AML-193 (cell line): ENCODE results near the gene CLDN6.

ENCODE experiments used
- DNase-seq, 2 experiments: peaks; one replicate each; lab custom pipeline; 2025; lab: John Stamatoyannopoulos, UW

CLDN6 gene

DNA sequence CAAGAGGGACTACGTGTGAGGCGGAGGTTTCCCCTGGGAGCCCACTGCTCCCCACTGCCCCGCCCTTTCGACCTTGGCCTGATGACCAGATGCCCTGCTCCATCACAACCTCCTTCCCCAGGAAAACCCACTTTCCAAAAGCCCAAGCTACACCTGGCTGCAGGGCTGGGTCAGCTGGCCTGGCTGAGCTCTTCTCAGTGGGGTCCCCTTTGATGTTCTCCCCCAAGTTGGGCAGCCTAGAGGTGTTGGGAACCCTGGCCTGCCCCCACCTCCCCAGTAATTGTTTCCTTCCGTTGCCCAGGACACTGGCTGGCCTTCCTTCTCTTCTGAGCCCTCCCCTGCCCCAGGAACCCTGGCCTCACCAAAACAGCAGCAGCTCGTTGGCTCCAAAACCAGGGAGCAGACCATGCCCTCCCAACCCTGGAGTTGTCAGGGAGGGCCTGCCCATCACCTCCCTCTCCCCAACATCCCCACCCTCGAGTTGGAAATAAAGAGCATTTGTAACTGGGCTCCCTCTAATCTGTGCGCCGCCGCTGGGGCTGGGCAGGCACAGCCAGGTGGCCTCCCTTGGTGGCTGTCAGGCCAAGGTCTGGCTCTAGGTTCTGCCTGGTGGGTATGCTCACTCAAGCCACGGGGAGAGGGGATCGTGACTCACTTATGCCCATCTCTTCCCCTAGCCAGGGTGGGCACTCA is 3.8 kb downstream of the CLDN6 start:
- no peak for DNase-seq

DNA sequence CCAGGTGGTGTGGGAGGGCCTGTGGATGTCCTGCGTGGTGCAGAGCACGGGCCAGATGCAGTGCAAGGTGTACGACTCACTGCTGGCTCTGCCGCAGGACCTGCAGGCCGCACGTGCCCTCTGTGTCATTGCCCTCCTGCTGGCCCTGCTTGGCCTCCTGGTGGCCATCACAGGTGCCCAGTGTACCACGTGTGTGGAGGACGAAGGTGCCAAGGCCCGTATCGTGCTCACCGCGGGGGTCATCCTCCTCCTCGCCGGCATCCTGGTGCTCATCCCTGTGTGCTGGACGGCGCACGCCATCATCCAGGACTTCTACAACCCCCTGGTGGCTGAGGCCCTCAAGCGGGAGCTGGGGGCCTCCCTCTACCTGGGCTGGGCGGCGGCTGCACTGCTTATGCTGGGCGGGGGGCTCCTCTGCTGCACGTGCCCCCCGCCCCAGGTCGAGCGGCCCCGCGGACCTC is 4.5 kb downstream of the CLDN6 start:
- no peak for DNase-seq

DNA sequence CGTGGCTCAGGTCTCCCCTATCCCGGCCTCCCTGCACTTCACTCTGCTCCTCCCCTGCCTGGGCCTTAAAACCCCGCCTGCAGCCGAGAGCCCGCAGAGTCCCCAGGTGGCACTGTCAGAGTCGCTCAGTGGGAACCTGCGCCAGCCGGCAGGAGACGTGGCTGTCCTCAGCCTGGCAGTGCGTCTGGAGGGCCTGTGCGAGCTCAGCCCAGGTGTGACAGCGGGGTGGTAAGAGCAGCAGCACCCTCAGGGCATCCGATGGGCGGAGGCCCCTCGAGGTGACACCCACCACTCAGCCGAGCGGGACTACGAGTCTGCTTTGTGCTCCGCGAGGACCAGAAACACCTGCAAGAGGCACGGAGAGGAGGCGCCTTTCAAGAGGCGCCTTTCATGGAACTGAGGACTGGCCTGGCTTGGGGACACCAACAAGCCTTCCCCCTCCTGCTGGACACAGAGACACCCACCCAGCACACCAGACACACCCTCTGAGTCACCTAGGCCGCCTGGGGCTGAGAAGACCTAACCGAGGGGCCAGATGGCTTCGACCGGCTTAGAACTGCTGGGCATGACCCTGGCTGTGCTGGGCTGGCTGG is 5.1 kb downstream of the CLDN6 start, which contains the start of gene CLDN9:
Gene CLDN9, plus strand, starts transcription at position 96 of the 593 bp plus-strand sequence. Its CDS starts 440 bp downstream, at position 536.
- no peak for DNase-seq

DNA sequence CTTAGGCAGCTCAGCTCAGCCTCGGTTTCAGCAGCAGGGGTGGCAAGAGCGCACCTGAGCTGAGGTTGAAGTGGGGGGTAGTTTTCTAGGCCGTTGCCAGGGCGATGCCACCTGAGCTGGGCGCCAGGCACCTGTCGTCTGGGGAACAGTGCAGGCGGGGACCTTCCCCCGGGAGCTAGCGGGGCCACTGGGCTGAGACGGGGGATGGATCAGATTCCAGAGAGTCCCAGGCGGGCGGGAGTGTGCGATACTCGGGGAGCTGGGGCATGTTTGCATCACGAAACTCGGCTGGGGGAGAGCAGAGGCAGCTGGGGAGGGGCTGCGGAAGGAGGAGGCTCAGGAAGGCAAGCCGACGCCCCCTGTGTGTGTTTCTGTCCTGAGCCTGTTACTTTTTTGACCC is 5.7 kb downstream of the CLDN6 start:
- no peak for DNase-seq

DNA sequence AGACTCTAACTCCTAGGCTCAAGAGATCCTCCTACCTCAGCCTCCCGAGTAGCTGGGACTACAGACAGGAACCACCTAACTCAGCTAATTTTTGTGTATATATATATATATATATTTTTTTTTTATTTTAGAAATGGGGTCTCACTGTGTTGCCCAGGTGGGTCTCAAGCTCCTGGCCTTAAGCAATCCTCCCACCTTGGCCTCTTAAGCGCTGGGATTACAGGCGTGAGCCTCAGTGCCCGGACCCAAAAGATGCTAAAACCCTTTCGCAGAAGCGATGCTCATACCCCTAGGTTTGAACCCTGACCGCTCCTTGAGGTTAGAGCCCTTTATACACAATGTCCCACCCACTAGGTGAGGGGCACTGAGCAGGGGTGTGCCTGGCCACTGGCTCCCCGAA is 7.5 kb downstream of the CLDN6 start:
- no peak for DNase-seq

DNA sequence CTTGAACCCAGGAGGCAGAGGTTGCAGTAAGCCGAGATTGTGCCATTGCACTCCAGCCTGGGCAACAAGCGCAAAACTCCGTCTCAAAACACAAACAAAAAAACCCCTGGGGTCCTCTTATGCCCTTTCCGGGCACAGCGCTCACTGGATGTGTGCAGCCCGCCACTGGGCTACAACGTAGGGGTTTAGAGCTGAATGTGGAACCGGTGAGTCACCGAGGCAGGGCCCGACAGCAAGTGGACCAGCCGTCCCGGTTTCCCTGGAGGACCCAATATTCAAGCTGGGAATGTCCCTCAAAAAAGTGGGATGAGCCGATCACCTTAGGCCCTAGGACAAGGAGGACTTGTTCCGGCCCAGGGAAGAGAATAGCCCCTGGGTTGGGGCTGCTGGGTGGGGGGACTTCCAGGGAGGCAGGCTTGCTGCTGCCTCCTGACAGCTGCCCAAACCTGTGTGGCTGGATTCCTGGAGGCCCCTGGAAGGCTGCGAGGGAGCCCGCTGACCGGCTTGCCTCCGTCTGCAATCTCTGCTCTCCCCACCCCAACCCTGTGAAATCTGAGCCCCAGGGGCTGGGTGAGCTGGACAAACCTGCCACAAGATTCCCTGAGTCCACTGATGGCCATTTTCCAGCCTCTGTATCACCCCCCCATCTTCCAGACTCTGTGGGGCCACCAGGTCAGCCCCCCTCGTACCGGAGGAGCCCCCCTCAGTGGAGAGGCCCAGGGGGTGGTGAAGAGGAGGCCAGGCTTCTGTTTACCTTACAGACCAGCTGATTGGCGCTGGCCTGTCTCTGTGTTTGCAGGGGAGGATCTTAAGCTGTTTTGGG is 8.2 kb downstream of the CLDN6 start:
- DNase-seq, result no peak

DNA sequence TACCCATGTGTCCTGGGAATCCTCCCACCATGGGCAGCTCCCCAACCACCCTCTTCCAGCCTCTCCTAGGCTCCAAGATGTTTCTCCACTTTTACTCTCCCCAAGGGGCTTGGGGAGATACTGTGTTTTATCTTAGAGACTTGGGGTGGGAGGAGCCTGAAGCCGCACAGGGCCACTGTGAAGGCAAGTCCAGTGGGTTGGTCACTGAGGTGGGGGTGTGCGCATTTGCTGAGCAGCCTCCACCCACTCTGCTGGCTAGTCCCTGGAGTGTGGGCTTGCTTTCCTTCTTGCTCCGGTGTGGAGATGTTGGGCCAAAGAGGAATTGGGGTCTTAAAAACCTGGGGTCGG is 9.3 kb downstream of the CLDN6 start:
- no peak for DNase-seq

DNA sequence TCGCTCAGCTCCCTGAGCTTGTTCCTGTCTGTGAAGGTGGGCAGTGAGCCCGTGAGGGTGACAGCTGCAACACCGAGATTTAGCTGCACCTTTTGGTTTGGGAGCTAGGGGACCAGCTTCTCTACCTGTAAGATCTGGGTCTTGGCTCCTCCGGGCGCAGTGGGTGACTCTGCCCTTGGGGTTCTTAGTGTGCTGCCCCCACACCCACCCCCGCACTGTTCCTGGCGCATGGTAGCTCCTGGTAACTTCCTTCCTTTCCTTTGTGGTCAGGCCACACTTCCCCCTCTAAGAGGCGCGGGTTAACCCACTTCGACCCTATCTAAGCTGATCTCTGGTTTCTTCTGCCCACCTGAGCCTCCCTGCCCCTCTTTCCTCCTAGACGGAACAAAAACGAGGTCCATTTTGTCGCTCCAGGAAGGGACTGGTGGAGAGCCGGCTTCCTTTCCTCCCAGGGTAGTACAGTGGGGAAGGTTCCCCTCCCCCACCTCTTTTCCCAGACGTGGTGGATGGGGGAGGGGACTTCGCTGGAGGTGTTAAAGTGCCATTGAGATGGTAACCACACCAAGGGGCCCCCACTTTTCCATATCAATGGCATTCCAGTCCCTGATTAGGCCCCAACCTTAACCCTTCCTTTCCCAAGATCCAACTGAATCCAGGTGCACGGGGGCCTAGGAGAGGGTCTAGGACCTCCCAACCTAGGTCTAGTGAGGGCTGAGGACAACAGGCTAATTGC is 9.9 kb downstream of the CLDN6 start:
- DNase-seq, result peak; percentile 58 to 77

DNA sequence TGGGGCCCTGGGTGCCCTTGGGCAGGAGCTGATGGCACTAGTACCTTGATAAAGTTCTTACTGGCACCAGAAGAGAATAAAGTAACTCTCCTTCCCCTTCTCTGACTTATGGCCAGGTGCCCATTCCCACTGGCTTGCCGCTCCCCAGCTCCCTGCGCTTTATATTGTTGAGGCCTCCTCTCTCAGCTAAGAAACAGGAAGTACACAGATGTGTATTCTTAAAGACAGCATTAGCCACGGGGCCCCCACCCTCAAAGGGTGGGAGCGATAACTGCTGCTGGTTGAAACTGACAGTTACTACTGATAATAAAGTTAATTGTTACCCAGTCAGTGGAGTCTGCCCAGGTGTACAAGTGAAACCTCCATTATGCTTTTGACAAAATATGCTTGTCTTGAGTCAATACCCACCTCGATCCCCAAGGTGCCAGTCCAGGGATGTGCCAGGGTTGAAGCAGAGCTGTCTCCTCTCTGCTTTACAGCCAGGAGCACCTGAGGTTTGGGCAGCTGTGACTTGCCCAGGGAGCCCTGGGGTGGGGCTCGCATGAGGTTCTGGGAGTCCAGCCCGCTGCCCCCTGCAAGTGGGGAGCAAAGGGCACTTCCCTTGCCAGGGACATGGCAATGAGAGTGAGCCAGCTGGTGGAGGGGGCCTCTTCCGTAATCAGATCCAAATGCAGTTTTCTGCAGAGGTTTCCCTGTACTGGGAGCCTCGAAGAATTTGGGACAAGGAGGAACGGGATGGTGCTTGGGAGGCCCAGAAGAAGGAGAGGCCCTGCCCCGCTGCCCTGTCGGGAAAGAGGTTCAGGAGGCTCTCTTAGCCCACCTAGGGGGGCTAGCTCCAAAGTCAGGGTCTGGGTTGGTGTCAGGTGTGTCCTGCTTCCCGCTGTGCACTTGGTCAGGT is 10.7 kb downstream of the CLDN6 start:
- peak; percentile 41 to 58 for DNase-seq

DNA sequence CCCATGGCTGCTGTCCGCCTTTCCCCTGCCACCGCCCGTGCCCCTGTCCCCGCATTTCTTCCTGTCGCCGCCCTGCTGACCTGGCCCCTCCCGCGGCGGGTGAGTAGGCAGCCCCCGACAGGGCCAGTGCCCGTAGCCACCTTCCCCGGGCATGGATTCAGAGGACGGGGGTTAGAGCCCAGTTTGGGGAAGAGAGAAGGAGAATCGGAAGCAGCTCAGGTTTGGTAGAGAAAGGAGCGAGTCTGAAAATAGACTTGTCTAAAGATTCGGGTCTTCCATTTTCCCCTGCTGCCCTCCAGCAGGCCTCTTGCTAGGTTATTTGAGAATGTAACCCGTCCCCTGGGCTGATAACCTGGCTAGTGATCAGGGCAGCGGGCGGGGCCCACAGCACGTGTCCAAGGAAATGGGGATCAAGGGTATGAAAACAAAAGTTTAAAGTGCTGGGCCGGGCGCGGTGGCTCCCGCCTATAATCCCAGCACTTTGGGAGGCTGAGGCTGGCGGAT is 13.2 kb downstream of the CLDN6 start:
- DNase-seq, result peak; percentile 25 to 40

DNA sequence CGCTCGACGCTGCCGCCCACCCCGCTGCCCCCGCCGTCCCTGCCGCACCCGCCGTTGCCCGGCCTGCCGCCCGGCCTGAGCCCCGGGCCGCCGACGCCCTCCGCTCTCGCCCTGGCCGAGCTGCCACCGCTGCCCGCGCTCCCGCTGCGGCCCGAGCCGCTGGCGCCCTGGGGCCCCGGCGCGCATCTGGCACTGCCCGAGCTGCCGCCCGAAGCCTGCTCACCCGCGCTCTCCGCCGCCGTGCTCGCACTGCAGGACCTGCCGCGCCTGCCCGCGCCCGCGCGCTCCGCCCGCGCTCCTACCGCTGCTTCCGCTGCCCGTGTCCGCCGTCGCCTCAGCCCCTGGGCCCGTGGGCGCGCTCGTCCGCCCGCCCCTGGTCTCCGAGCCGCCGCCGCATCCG is 13.7 kb downstream of the CLDN6 start:
- no peak for DNase-seq

DNA sequence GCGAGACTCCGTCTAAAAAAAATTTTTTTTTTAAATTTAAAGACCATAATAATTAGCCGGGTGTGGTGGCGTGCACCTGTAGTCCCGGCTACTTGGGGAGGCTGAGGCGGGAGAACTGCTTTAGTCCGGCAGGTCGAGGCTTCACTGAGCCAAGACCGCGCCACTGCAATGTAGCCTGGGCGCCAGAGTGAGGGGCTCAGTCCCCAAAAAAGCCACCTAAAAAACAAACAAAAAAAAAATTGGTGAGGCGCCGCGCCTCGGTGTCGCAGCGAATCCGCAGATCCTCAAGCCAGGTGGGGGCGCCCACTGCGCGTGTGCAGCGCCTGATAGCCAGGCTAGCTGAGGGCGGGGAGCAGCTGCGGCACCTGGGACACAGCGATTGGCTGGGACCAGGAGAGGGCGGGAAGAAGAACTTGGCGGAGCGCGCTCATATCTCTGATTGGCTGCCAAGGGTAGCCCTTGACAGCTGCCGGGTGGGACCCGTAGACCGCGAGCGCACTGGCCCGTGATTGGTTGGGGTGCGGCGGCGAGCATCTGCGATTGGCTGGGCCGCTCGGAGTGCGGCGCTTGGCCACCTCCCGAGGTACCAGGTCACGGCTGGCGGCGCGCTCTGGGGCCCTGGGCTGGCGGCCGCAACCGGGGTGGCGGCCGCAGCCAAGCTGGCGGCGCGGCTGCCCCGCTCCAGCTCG is 14.3 kb downstream of the CLDN6 start:
- DNase-seq, result peak; percentile 96 to 97

DNA sequence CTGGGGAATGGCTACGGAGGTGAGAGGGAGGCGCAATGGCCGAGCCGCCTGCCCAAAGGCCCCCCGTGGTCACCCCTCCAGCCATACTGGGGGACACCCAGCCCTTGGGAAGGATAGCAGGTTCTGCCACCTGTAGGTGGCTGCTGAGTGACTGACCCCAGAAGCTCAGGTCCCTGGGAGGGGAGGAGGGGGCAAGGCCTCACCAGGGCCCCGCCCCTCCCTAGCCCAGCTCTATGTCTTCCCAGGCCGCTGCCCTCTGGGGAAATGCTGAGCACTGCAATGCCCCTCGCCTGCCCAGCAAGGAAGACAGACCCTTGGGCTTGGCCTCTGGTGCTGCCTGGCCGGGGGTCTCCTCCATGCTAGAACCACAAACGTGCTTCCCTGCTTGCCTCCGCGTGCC is 16.7 kb downstream of the CLDN6 start:
- no peak for DNase-seq

DNA sequence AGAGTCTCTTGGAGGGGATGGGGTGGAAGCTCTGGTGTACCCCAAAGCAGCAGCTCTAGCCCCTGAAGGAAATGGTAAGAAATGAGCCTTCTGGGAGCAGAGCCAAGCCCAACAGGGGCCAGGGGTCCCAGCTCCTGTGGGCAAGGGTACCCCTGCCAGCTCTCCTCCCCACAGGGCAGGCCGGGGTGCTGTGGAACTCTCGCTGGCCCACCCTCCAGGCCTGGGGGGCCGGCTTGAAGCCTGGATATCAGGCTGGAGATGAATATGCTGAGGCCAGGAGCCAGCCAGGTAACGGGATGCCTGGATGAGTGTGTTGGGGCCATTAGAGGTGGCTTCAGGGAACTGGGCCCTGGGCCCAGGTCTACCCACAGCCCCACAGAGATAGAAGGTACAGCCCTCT is 17.4 kb downstream of the CLDN6 start:
- no peak for DNase-seq

DNA sequence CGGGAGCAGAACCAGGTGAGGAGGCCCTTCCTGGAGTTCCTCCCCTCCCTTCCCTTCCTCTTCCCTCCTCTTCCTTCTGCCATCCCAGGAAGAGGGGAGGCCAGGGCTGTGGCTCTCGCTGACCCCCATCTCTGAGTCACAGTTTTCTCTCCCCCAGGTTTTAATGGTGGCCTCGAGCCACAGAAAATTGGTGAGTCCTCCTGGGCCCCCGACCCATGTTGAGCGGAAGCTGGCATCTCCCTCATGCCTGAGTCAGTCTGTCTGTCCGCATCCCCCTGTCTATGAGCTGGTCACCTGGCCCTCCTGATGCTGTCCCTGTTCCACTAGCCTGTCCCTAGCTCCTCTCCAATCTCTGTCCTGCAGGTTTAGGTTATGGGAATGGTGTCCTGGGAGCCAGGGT is 18.1 kb downstream of the CLDN6 start:
- DNase-seq, result no peak

DNA sequence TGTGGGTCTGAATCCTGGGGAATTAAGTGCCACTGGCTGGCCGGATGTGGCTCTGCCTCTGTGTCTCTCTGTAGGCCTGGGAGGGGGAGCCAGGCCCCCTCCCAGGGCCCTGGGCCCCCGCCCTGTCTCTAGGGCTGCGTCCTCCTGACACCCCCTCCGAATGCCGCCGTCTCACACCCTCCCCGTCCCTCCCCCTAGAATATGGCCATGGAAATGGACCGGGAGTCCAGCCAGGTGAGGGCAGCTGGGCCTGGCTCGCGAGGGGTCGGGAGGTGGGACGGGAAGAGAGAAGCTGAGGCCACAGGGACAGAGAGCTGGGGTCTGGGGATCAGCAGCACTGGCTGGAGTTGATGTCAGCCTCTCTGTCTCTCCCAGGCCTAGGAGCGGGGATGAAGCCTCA is 21.7 kb downstream of the CLDN6 start:
- DNase-seq, result no peak

DNA sequence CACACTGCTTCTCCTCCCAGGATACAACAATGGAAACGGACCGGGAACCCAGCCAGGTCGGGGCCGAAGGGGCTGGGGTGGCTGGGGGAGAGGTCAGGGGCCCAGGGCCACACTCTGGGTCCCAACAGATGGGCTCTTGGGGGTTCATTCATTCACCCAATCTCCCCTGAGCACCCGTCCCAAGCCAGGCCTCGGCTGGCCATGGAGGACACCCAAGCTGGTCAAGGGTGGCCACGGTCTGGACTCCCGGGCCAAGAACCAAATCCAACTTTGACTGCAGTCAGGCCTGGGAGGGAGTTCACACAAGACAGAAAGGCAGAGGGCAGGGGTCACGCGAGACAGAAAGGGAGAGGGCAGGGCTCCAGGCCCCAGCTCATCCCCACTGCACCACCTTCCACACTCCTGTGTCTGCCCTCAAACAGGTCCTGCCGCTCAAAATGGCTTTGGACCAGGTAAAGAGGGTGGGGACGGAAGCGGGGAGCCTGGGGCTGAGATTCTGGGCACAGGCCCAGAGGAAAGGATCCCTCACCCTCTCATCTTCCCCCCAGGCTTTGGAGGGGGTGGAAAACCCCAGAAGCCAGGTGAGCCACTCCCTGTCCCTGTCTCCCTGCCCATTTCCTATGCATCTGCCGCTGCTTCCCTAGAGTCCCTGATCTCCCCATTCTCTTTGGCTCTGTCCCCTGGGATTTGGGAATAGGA is 25.5 kb downstream of the CLDN6 start:
- no peak for DNase-seq

DNA sequence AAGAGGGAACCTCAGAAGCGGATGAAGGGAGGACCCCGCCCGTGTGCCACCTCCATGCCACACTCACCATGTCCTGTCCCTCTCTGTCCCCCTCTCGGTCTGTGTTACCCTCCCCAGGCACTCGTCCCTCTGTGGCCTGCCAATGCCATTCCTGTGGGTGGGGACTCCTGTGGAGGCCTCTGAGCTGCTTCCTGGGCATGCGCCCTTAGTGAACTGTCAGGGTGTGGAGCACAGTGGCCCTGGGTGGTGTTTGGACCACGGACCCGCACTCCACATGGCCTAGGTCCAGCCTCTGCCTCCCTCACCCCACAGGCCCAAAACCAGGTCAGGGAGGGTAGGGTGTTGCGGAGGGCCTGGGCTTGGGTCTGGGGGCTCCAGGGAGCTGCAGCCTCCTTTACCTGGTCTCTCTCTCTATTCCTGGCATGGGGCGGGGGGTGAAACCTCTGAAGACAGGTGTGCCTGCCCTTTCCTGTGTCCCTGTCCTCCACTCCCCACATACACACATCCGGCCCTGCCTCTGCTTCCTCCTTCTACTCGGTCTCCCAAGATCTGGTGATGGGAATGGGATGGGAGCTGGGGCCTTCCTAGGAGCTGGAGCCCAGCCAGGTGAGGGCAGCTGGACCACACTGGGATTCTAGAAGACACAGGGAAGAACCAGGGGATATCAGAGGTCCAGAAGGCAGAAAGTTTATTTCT is 26.3 kb downstream of the CLDN6 start:
- no peak for DNase-seq

DNA sequence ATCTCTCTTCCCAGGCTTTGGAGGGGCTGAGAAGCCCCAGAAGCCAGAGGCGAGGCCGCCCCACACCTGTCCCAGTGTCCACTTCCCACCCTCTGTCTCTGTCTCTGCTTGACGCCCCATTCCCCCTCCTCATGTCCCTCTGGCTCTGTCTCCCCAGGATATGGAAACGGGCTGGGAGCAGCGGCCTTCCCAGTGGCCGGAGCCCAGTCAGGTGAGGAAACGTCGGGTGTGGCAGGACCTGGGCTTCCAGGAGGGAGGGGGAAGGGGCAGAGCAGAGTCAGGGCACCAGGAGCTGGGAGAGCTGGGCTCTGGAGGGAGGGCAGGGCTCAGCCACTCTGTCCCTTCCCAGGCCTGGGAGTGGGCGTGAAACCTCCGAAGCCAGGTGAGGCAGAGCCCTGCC is 27.1 kb downstream of the CLDN6 start:
- DNase-seq, result no peak
